Measurements from ENCODE around the gene QRICH2. TPM values are rescaled to one million over a fixed set of nuclear protein-coding genes. Genes with fewer than 3 reads are reported as not detected.
"Not testable (repeated sequence)": the region's sequence is repeated elsewhere in the genome, so short reads cannot be mapped to it uniquely, and the experiment has no call there.

QRICH2 gene
- total and polyA plus RNA-seq, 10 donors, result 1.3 to 3.1 (median 2.6) TPM

- TF ChIP-seq POLR2A (IDR thresholded peaks at IDR 0.05) (peak in 1 of 3 donors; percentile 4), POLR2AphosphoS5 (IDR thresholded peaks at IDR 0.05) (peak; percentile 91 to 94 (median 92))
- TF ChIP-seq, protein P1, sequence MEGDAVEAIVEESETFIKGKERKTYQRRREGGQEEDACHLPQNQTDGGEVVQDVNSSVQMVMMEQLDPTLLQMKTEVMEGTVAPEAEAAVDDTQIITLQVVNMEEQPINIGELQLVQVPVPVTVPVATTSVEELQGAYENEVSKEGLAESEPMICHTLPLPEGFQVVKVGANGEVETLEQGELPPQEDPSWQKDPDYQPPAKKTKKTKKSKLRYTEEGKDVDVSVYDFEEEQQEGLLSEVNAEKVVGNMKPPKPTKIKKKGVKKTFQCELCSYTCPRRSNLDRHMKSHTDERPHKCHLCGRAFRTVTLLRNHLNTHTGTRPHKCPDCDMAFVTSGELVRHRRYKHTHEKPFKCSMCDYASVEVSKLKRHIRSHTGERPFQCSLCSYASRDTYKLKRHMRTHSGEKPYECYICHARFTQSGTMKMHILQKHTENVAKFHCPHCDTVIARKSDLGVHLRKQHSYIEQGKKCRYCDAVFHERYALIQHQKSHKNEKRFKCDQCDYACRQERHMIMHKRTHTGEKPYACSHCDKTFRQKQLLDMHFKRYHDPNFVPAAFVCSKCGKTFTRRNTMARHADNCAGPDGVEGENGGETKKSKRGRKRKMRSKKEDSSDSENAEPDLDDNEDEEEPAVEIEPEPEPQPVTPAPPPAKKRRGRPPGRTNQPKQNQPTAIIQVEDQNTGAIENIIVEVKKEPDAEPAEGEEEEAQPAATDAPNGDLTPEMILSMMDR (IDR thresholded peaks at IDR 0.05 in 8 of 11, conservative IDR thresholded peaks at IDR 0.05 in 3 of 11), result peak in 1 of 11 experiments; percentile 15
- Histone ChIP-seq H3K36me3 (peaks cover 0 to 49% (median 15%) of the 10 kb centered on the region in 6 donors), H3K27me3 (replicated peaks in 1 of 7) (no peaks in the 10 kb centered on the region), H3K27ac (peak overlapping the region; percentile 87 to 99 (median 98)), H3K9me3 (no peaks in the 10 kb centered on the region), H3K4me1 (peaks cover 74 to 87% (median 83%) of the 10 kb centered on the region in 6 donors), H3K4me3 (peak overlapping the region in 7 of 8 donors; percentile 11 to 99 (median 95))
- intact Hi-C loops (cut with DNase I; ENCODE audit: low total_unique reads), result no loop called here
- DNase-seq, result peak; percentile 95
- 10 to 25% (median 16%) methylated on average over 3 to 9 of the region's 9 CpGs for WGBS, 5 donors
These were observed 39.9 kb downstream of the QRICH2 start for GRCh38 chr17:76268015-76268749.

GRCh38 chr17:76267581-76268001 lies 40.5 kb downstream of the QRICH2 start:
- H3K9me3 ChIP-seq; H3K27me3 ChIP-seq (replicated peaks in 1 of 7); intact Hi-C loops (cut with DNase I; ENCODE audit: low total_unique reads); DNase-seq: not testable (repeated sequence)
- Histone ChIP-seq H3K27ac (peak overlapping the region; percentile 87 to 99 (median 98)), H3K4me3 (peak overlapping the region in 7 of 8 donors; percentile 92 to 99 (median 95)), H3K4me1 (peaks cover 73 to 87% (median 83%) of the 10 kb centered on the region in 6 donors), H3K36me3 (peaks cover 0 to 49% (median 15%) of the 10 kb centered on the region in 6 donors)
- 59 to 71% (median 63%) methylated on average over 13 of the region's 13 CpGs for WGBS, 5 donors

GRCh38 chr17:76267051-76267576 lies 41.0 kb downstream of the QRICH2 start:
- WGBS, 5 donors, result 43 to 68% (median 49%) methylated on average over 4 of the region's 4 CpGs
- peak overlapping the region; percentile 92 to 99 (median 94) for H3K4me3 ChIP-seq
- H3K27me3 ChIP-seq (replicated peaks in 1 of 7), result no peaks in the 10 kb centered on the region
- intact Hi-C loops (cut with DNase I; ENCODE audit: low total_unique reads), result no loop called here
- peaks cover 70 to 87% (median 83%) of the 10 kb centered on the region in 6 donors for H3K4me1 ChIP-seq
- H3K27ac ChIP-seq, result peak overlapping the region; percentile 87 to 99 (median 98)
- DNase-seq, result no peak
- H3K9me3 ChIP-seq, result no peaks in the 10 kb centered on the region
- no peak for TF ChIP-seq POLR2A (IDR thresholded peaks at IDR 0.05)
- TF ChIP-seq POLR2AphosphoS5 (IDR thresholded peaks at IDR 0.05), result no peak
- TF ChIP-seq, protein P1 (IDR thresholded peaks at IDR 0.05 in 8 of 11, conservative IDR thresholded peaks at IDR 0.05 in 3 of 11), result no peak
- H3K36me3 ChIP-seq, result peaks cover 0 to 49% (median 15%) of the 10 kb centered on the region in 6 donors

GRCh38 chr17:76266244-76266938 lies 41.7 kb downstream of the QRICH2 start:
- 1 to 6% (median 3%) methylated on average over 5 to 12 of the region's 12 CpGs for WGBS, 5 donors
- Histone ChIP-seq H3K36me3 (peaks cover 0 to 47% (median 15%) of the 10 kb centered on the region in 6 donors), H3K4me1 (peaks cover 66 to 87% (median 83%) of the 10 kb centered on the region in 6 donors), H3K9me3 (no peaks in the 10 kb centered on the region), H3K4me3 (peak overlapping the region; percentile 92 to 99 (median 94)), H3K27ac (peak overlapping the region; percentile 87 to 99 (median 98)), H3K27me3 (replicated peaks in 1 of 7) (no peaks in the 10 kb centered on the region)
- no peak for DNase-seq
- intact Hi-C loops (cut with DNase I; ENCODE audit: low total_unique reads), result no loop called here
- TF ChIP-seq POLR2AphosphoS5 (IDR thresholded peaks at IDR 0.05) (peak in 1 of 3 donors; percentile 47), POLR2A (IDR thresholded peaks at IDR 0.05) (peak in 1 of 3 donors; percentile 18)
- TF ChIP-seq, protein P1 (IDR thresholded peaks at IDR 0.05 in 8 of 11, conservative IDR thresholded peaks at IDR 0.05 in 3 of 11), result no peak

Measured in spleen (tissue), 11 donors.